Stimulated activated CD8-positive, alpha-beta memory T cell treated with anti-CD3 and anti-CD28 coated beads, Interleukin-7, amount 100 ng/mL, for 1 hour (primary cell): ENCODE measurements around the gene TMPRSS2.

ENCODE experiments used
- DNase-seq, 2 donors: peaks; one replicate each; pipeline ENCODE4 v3.0.0-alpha.2; 2020; ENCODE audit warnings: low read depth in 2 of 2

Gene TMPRSS2

DNA sequence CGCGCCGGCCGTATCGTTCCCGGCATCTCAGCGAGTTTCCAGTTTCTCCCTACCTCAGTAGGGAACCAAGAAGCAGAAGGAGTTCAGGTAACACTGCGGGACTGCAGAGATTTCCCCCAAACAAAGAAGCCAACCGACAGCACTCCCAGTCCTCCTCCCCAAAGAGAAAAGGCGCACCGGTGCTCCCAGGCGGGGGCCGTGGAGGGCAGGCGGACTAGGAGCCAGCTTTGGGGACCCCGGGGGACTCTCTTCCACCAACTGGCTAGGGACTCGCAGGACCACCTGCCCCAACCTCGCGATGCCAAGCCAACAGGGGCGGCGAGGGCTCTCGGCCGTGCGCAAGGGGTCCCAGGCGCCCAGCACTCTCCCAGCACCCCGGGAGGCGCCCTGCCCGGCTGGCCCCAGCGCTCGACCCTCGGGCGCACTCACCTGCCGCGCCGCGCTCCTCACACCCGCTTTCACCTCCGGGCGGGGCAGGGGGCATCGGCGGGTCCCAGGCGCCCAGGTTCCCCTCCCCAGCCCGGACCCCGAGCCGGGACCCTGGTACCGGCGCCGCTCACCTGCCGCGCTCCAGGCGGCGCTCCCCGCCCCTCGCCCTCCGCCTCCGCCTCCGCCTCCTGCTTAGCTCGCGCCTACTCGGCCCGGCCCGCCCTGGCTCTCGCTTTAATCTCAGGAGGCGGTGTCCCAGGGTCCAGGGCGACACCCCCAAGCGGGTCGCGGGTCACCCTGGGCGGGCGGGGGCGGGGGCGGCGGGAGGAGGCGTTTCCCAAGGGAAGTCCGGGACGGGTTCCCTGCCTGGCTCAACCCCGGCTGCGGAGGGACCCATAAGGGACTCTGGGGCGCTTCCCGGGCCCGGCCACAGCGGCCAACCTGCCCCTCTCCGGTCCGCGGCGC, at the start of gene TMPRSS2:
Gene TMPRSS2, minus strand, starts transcription at position 638 of the 894 bp plus-strand sequence. CDS start 10,025 bp downstream, outside the sequence.
- no peak for DNase-seq

DNA sequence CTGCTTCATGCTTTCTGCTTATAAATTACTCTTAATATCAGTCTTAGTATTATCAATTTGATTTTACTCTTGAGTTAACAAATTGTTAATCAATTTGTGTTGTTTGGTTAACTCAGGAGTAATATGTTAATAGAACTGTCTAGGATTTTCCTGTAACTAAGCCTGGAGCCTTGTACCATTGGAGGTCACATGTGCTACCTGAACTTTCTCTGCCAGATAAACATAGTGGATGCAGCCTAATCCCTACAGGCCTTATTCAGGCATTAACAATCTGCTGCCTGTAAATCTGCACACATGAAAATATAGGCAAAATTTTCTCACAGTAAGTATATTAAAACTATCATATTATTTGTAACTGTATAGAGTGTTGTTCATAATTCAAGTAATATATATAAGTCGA, 47.1 kb upstream of the TMPRSS2 start:
- DNase-seq, result no peak

DNA sequence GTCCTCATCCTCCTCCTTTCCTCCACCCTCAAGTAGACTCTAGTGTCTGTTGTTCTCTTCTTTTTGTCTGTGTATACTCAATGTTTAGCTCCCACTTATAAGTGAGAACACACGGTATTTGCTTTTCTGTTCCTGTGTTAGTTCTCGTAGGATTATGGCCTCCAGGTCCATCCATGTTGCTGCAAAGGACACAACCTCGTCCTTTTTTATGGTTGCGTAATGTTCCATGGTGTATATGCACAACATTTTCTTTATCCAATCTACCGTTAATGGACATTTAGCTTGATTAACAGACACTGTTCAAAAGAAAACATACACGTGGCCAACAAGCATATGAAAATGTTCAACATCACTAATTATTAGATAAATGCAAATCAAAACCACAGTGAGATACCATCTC, 44.3 kb upstream of the TMPRSS2 start:
- DNase-seq, result no peak

DNA sequence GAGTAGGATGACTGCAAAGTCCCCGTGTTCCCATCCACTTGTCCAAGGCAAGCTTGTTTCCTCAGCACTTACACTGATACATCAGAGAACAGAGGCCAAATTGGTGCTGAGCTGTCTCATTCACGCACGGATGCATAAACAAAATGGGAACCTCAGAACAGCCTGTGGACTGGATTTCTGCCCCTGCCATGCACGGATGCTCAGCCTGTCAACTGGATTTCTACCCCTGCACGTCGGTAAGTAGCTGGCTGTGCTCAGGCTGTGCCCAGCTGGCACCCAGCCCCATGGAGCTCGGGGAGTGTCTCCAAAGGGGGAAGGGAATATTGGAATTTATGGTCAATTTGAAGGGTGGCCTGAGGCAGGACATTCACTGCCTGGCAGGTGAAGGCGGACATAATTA, 40.8 kb upstream of the TMPRSS2 start:
- no peak for DNase-seq

GRCh38 chr21:41547111-41547510, 39.2 kb upstream of the TMPRSS2 start:
- DNase-seq, result no peak

DNA sequence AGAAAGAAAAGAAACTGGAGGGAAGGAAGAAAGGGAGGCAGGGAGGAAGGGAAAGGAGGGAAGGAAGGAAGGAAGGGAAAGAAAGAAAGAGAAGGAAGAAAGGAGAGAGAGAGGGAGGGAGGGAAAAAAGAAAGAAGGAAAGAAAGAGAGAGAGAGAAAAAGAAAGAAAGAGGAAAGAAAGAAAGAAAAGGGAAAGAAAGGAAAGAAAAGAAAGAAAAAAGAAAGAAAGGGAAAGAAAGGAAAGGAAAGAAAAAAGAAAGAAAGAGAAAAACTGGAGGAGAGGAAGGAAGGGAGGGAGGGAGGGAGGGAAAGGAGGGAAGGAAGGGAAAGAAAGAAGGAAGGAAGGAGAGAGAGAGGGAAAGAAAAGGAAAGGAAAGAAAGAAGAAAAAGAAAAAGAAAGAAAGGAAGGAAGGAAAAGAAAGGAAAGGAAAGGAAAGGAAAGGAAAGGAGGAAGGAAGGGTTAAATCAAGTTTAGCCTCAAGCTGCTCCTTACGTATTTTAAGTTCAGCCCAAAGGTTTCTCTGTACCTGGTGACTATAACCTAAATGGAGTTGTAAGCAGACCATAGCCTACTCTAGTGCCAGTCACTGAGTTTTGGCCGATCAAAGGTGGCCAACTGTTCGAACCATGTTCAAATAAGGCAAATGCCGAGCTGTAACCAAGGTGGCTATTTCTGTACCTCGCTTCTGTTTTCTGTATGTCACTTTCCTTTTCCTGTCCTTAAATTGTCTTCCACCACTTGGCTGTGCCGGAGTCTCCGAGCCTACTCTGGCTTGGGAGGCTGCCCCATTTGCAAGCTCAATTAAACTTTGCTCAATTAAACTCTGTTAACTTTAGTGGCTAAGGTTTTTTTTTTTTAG, 37.8 kb upstream of the TMPRSS2 start:
- no peak for DNase-seq

GRCh38 chr21:41542727-41543126, 34.8 kb upstream of the TMPRSS2 start:
- DNase-seq, result no peak

DNA sequence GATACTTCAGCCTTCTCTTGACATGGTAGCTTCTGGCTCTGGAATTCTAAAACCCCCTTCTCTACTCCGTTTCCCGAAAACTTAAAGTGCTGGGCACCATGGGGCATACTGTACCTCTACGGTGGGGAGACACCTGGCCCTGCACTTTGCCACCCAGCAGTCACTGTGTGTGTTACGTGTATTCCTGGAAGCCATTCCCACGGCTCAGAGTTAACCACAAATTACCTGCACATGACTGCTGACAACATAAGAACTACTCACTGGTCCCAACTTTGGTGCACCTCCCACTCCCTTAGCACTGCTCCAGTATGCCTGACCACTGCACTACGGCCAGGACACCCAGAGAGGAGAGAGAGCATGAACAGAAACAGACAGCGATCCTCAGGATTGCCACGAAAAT, 29.4 kb upstream of the TMPRSS2 start:
- no peak for DNase-seq

DNA sequence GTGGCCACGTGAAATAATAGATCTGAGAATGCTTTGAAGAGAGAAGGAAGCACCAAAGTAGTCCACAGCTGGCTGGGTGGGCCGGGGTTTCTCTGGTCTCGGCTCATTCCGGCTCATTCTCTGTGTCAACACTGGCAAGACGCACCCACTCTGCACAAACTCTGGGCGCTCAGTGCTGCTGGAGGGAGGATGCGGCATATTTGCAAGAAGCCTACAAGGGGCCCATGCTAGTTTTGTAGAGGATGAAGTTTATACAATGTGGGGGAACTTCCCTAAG, 28.8 kb upstream of the TMPRSS2 start:
- DNase-seq, result no peak

- DNase-seq, result no peak
Measured at GRCh38 chr21:41536076-41536826, 28.3 kb upstream of the TMPRSS2 start.

- no peak for DNase-seq
Measured at GRCh38 chr21:41530366-41530765, 22.4 kb upstream of the TMPRSS2 start.

GRCh38 chr21:41529769-41530168, 21.8 kb upstream of the TMPRSS2 start:
- DNase-seq, result no peak

DNA sequence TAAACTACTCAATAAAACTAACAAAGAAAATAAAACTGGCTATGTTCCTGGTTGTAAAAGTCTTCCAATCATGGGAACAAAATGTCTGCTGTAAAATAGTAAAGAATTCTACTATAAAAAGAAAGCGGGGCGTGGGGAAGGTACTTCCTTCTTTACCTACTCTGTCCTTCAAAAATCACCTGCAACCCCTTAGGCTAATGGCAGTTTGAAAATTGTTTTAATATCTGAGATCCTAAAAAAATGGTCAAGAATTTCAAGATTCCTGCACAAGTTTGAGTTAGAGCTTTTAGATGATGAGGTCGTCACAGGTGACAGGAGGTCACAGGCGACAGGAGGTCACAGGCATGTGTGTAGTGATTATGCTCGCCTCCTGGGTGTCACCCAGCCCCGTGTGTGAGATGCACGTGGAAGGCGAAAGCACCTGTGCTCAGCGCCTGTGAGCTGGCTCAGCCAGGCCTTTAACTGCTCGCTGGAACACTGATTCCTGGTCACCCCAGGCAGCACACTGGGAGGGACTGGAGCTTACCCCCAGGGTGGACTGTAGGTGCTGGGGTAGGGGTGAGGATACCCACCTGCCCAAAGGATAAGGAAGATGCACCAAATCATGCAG, 18.6 kb upstream of the TMPRSS2 start:
- DNase-seq, result no peak

GRCh38 chr21:41523175-41523574, 15.2 kb upstream of the TMPRSS2 start:
- DNase-seq, result no peak

- no peak for DNase-seq
Measured at GRCh38 chr21:41521489-41522027, 13.6 kb upstream of the TMPRSS2 start.

DNA sequence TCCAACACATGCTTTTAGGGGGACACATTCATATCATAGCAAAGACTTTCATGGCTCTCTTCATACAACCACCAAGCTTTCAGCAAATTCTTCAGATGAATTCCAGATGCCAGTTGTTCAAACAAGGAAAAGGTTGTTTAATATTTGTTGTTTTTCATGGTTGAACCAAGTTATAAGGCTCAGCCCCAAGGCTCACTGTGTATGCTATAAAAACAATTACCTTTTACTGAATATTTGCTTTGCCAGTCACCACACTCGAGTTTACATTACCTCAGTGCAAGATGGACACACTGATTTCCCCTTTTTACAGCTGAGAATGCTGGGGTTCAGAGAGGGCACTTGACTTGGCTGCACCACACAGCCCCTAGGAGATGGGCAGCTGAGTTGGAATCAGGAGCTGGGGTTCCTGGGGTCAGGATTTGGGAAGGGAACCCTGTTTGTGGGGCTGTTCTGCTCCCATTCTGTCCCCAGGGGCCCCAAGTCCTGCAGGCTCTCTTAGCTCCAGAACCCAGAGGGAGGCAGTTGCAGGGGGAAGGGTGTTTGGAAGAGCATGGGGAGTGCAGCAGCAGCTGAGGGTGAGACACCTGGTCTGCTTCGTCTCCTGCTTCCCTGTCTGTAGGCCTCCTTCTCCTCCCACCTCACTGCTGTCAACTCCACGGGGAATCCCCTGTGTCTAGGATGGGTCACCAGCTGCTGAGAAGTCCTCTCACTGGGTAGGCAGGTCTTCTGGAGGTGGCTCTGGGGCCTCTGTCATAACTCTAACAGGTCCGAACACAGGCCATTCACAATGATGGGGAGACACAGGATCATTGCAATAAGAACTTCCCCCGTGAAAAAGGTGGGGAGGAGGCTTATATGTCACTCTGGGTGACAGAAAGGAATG, 12.8 kb upstream of the TMPRSS2 start:
- DNase-seq, result no peak

DNA sequence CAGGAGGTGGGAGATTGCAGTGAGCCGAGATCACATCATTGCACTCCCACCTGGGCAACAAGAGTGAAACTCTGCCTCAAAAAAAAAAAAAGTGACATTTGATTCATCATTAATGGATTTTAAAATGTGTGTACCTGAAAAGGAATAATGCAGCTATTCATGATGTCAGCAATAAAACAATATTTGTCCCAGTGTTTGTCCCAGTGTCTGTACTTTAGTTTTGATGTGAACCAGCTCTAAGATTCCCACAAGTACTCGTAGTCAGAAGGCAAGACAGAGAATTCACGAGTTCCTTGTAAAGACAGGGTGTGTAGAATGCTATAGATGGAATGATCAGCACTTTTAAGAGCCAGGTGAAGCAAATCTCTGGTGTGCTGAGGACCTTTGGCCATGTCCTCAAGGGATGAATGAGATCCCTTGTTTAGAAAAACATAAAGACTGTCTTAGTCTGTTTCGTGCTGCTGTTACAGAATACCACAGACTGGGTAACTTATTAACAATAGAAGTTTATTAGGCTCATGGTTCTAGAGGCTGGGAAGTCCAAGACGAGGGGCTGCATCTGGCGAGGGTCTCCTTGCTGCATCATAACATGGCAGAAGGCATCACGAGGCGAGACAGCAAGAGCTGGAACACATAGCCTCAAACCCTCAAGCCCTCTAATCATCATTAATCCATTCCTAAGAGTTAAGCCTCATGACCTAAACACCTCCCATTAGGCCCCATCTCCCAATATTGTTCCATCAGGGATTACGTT, 12.0 kb upstream of the TMPRSS2 start:
- DNase-seq, result no peak

- DNase-seq, result no peak
Measured at GRCh38 chr21:41518757-41519156, 10.8 kb upstream of the TMPRSS2 start.

GRCh38 chr21:41511858-41512257, 3.9 kb upstream of the TMPRSS2 start:
- no peak for DNase-seq

DNA sequence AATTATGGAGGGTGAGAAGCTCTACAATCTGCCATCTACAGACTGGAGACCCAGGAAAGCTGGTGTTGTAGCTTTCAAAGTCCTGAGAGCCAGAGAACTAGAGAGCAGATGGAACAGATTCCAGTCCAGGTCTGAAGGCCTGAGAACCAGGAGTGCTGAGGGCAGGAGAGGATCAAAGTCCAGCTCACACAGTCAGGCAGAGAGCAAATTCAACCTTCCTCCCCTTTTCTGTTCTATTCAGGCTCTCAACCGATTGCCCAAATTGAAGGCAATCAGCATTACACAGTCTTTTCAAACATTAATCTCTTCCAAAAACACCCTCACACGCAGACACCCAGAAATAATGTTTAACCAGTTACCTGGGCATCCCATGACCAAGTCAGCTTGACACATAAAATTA, 2.5 kb upstream of the TMPRSS2 start:
- no peak for DNase-seq
